ENCODE data around the gene PIH1D1. TPM values are rescaled to one million over a fixed set of nuclear protein-coding genes. Genes with fewer than 3 reads are reported as not detected.

The PIH1D1 gene
- total RNA-seq, 2 donors from 2014 or later: 32.2 to 42.5 TPM

DNA sequence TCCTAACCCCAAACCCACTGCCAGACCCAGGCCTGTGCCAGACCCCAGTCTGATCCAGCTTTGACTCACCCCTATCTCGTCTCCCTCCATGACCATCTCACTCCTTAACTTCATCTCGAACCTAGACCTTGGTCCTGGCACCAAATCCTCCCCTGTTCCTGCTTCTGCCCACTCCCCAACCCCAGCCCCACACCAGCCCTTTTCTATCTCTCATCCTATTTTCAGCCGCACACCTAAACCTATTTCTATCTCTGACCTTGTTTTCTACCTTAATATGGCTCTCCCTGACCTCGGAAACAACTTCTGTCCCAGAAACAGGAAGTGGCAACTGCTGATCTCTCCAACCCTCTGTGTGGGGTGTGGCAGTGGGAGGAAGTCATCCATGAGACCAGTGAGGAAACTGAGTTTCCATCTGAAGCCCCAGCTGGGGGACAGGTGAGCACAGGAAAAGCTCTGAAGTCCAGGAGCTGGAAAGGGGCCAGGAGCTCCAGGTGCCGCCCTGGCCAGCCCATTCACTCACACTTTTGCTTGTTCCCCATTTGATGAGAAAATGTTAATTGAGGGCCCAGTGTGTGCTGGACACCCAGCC lies 42.1 kb downstream of the PIH1D1 start:
- intact Hi-C loops (cut with DNase I): loop anchor here in 1 of 2 donors (10.0 kb wide), 1 partner anchor 125 kb away; no protein-coding TSS in a partner anchor
- DNase-seq (no peak), ATAC-seq (no peak)

GRCh38 chr19:49408816-49409440 lies 42.7 kb downstream of the PIH1D1 start:
- intact Hi-C loops (cut with DNase I): no loop called here
- DNase-seq (no peak), ATAC-seq (no peak)

- DNase-seq (no peak), ATAC-seq (no peak)
- intact Hi-C loops (cut with DNase I): no loop called here
Measured at GRCh38 chr19:49407482-49408015, 44.1 kb downstream of the PIH1D1 start.

GRCh38 chr19:49407079-49407478 lies 44.5 kb downstream of the PIH1D1 start:
- intact Hi-C loops (cut with DNase I): no loop called here
- ATAC-seq: no peak
- no peak for DNase-seq

GRCh38 chr19:49403404-49404187 lies 48.0 kb downstream of the PIH1D1 start:
- intact Hi-C loops (cut with DNase I): no loop called here
- DNase-seq (no peak), ATAC-seq (no peak)

GRCh38 chr19:49400029-49400428 lies 51.6 kb downstream of the PIH1D1 start:
- intact Hi-C loops (cut with DNase I): no loop called here
- ATAC-seq: no peak
- DNase-seq: no peak

- intact Hi-C loops (cut with DNase I): no loop called here
- ATAC-seq (no peak), DNase-seq (no peak)
Measured at GRCh38 chr19:49398931-49399330, 52.7 kb downstream of the PIH1D1 start.

GRCh38 chr19:49398001-49398615 lies 53.5 kb downstream of the PIH1D1 start:
- intact Hi-C loops (cut with DNase I): no loop called here
- ATAC-seq (no peak), DNase-seq (no peak)

- no peak for ATAC-seq
- no peak for DNase-seq
- intact Hi-C loops (cut with DNase I): no loop called here
Measured at GRCh38 chr19:49396738-49397505, 54.7 kb downstream of the PIH1D1 start.

Small RNA genes within 50 kb of the gene (microRNA-seq; reads per million reads assigned to microRNA genes)
- gene MIR150: 878 to 1,395 reads per million in 2 donors

Other genes starting within 250 kb of the PIH1D1 start
- 1 to 10 TPM; 1.1 to 2.0 TPM for gene SLC6A16, start 126.6 kb downstream of the PIH1D1 start, total RNA-seq
- gene CD37, start 116.4 kb downstream of the PIH1D1 start, total RNA-seq: 10 to 100 TPM in 1 of 2 donors, 1 to 10 TPM in 1; 7.1 to 10.6 TPM
- gene TEAD2, start 89.4 kb downstream of the PIH1D1 start, total RNA-seq: 10 to 100 TPM; 43.8 to 45.0 TPM
- not detected for gene DKKL1, start 87.9 kb downstream of the PIH1D1 start, total RNA-seq
- not detected for gene KASH5, start 63.6 kb downstream of the PIH1D1 start, total RNA-seq
- gene PTH2, start 28.4 kb downstream of the PIH1D1 start, total RNA-seq: not detected
- not detected for gene GFY, start 26.4 kb downstream of the PIH1D1 start, total RNA-seq
- 1 to 10 TPM; 1.7 to 2.5 TPM for gene SLC17A7, start 10.3 kb downstream of the PIH1D1 start, total RNA-seq
- 10 to 100 TPM; 16.8 to 17.5 TPM for gene ALDH16A1, start 1.4 kb upstream of the PIH1D1 start, total RNA-seq
- 1 to 10 TPM; 4.9 to 6.0 TPM for gene FLT3LG, start 22.4 kb upstream of the PIH1D1 start, total RNA-seq
- gene RPL13A, start 35.8 kb upstream of the PIH1D1 start, total RNA-seq: 1,000 to 10,000 TPM; 1,559 to 1,594 TPM
- 1,000 to 10,000 TPM; 1,060 to 1,184 TPM for gene RPS11, start 44.6 kb upstream of the PIH1D1 start, total RNA-seq
- 100 to 1,000 TPM; 156 to 202 TPM for gene FCGRT, start 60.8 kb upstream of the PIH1D1 start, total RNA-seq
- 10 to 100 TPM; 27.3 to 34.9 TPM for gene RCN3, start 76.2 kb upstream of the PIH1D1 start, total RNA-seq
- 10 to 100 TPM; 43.6 to 48.6 TPM for gene NOSIP, start 128.7 kb upstream of the PIH1D1 start, total RNA-seq
- gene PRRG2, start 129.5 kb upstream of the PIH1D1 start, total RNA-seq: 1 to 10 TPM in 1 of 2 donors, under 1 TPM in 1; 0.68 to 1.1 TPM
- 10 to 100 TPM; 12.9 to 15.9 TPM for gene PRR12, start 139.4 kb upstream of the PIH1D1 start, total RNA-seq
- 10 to 100 TPM; 85.6 to 95.0 TPM for gene RRAS, start 188.3 kb upstream of the PIH1D1 start, total RNA-seq
- gene SCAF1, start 190.4 kb upstream of the PIH1D1 start, total RNA-seq: 10 to 100 TPM; 38.6 to 46.9 TPM
- gene IRF3, start 214.0 kb upstream of the PIH1D1 start, total RNA-seq: 10 to 100 TPM; 46.3 to 48.1 TPM
- gene BCL2L12, start 214.1 kb upstream of the PIH1D1 start, total RNA-seq: 10 to 100 TPM; 12.0 to 12.5 TPM
- gene PRMT1, start 225.5 kb upstream of the PIH1D1 start, total RNA-seq: 100 to 1,000 TPM; 137 to 159 TPM
- 1 to 10 TPM; 1.1 to 1.2 TPM for gene ADM5, start 237.8 kb upstream of the PIH1D1 start, total RNA-seq
- 1 to 10 TPM; 4.7 to 5.1 TPM for gene CPT1C, start 239.3 kb upstream of the PIH1D1 start, total RNA-seq